GM21515 (cell line): ENCODE data around the gene BCL6.

Experiments
- ATAC-seq: cut with Tn5 transposase; IDR thresholded peaks from one replicate; pipeline ENCODE4 v1.9.1; 2021; ENCODE audit not compliant: unreplicated experiment

Gene BCL6

DNA sequence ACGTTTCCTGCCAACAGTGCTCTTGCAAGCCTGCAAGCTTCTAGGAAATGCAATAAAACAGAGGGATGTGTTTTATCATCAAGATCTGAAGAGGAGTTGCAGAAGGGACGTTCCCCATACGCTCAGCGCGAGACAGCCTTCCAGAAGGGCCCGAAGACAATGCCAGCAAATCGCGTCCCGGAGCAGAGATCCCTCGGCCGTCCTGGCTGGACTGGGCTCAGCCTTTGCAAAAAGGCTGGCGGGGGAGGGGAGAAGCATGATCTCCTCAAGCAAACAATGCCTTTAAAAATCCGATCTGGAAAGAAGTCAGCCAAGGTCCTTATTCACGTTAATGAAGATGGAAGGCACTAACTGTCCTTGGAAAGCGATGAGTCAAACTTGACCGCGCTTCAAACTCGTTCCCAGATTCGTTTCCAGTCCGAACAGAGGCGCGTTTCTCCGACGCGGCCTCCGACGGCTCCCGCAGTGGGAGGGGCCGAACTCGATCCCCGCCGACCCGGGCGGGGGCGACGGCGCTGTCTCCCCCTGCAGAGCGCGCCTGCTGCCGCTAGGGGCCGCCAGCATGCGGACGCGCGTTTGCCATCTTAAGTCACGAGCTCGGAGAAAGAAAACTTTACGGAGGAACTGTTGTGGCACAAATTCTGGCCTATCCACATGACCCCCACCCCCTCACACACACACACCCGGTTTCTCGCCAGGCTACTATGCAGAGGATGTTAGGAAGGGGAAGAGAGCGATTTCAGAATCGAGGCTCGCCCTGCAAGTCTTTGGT, 5.5 kb downstream of the BCL6 start:
- ATAC-seq, result no peak

DNA sequence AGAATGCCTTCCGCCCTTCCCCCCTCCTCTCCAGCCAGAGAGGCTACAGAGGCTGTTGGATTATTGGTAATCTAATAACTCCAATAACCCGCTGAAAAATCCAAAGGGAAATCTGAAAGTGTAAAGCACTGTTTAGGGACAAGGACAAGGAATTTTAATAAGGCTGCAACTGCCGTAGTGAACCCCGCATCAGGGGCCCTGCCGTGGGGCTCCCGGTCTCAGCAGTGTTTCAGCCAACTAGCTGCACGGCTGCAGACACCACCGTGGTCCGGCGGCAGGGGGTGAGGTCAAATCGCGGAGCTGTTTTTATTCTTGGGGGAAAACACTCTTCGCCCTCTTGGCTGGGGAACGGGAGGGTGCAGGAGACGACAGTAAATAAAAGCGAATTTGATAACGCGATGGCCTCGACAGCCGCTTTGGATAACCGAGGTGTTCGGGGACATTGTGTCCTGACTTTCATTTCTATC, 6.1 kb downstream of the BCL6 start:
- no peak for ATAC-seq

DNA sequence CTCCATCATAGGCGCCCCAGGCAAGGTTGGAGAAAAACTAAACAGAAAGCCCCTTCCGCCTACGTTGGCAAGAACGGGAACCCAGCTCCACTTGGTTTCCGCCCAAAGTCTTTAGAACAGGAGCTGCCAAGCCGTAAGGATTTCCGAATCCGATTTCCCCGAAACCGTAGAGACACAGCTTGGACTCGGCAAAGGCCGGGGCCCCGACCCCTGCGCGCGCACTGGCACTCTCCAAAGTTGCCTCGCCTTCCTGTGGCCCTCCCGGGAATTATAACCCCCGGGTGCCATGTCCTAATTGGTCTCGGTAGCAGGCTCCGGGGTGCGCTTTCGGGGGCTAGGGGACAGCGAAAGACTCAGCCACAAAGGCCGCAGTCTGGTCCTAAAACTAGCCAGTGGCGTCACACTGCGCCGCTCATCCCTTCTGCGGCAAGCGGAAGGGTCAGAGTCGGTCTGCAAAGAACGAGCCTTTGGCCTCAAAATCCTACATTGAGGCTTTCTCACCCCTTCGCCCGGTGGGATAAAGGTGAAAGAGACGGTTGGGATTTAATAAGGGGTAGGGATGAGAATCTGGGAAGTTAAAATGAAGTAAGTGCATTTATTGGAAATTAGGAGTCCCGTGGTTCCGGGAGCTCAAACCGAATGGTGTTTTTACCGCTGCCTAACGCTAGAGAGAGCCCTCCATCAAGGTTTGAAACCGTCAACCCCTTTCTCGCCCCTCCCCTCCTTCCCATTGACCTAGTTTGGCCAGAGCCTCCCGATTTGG, 6.8 kb downstream of the BCL6 start:
- ATAC-seq, result peak; percentile 69

DNA sequence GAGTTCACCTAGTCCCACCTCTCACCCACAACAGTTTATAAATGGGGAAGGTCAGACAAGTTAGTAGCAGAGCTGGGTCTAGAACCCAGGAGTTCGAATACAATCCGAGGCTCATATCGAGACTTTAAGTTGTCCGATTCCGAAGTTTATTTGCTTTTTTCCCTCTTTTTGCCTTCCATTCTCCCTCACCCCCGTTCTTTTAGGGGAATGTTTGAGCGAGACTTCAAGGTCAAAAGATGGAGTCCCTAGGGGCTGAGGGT, 7.3 kb downstream of the BCL6 start:
- no peak for ATAC-seq

DNA sequence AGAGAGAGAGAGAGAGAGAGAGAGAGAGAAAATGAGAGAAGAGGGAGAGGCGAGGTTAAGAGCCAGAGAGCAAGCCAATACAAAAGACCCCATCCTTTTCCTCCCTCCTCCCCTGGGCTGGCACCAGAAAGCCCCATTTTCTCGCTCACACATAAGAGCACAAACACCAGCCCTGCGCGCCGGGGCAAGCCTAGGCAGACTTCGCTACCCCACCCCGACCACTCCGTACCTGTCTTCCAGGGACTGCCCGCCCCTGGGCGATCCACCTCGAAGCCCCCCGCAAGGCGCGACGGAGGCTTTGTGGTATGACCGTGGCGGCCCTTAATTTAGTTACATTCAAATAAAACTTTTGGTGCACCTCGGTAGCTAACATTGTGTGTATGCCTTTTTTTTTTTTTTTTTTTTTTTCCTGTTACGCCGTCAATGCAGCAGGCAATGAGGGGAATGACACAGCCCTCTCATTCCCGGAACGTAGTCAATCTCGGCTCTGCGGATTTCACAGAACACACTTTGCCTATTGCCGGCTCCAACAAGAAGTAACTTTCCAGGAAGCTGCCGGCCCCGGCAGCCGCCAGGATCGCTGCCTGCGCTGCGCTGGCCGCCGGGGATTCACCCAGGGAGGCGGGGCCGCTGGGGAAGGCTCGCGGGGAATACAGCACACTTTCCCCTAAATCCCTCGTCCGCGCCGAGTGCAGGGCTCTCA, 7.7 kb downstream of the BCL6 start:
- ATAC-seq, result no peak

DNA sequence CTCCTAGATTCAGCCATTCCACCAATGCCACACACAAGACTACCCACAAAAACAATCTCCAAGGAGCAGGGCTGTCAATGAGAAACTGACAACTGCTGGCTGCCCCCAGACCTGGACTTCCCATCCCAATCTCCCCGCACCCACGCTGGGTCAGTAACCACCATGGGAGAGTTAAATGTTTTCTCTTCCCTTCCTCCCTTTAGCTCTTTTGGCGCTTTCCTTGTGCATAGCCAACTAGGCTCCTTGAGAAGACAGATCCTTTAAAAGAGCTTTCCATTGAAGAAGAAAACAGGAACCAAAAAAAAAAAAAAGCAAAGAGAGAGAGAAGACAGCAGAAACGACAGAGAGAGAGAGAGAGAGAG, 8.3 kb downstream of the BCL6 start:
- no peak for ATAC-seq

DNA sequence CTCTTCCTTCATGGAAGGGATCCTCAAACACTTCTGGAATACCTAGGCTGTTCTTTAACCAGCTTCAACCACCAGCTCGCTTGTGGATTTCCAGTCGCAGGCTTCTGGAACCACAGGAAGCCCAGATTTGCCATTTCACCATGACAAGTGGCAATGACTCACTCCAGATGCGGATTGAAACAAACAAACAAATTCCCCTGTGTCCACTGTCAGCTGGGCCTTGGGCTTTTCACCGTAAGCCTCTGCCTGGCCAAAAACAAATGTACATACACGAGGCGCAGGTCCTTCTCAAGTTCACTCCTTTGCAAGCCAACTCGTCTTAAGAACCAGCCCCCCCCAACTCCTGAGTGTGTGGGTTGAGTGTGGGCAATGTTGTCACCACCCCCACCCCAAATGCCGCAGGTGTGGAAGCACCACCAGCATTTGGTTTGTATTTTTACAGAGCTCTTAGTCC, 8.8 kb downstream of the BCL6 start:
- no peak for ATAC-seq

DNA sequence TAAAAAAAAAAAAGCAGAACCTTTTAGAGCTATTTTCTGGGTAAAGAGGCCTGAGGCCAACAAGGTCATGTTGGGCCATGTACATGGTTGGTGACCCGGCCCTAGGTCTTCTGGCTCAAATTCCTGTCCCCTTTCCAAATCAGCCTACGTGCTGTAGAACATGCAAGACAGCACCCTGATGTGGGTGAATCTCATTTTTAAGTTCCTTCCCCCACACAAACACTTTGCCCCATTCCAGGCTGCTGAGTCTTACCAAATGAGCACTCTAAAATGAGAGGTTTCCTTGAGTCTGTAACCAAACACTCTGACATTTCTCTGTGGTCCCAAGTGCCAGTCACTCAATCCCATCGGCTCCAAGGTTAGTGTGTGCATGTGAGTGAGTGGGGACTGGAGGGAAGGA, 9.4 kb downstream of the BCL6 start:
- ATAC-seq, result no peak

DNA sequence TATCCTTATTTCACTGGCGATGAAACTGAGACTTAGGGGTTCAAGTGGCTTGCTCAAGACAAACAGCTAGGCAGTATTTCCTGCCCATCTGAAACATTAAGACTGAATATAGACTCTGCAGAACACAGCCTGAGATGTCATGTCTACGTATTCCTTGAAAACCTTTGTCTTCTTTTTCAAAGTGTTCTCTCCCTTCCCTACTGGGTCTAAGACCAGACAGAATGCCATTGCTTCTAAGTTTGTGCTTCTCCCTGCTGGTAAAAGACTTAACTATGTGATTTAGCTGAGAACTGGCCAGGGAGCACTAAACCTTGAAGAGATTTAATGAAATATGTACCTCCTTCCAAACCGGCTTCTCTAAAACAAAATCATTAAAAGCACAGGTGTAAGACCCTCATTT, 9.9 kb downstream of the BCL6 start:
- no peak for ATAC-seq

DNA sequence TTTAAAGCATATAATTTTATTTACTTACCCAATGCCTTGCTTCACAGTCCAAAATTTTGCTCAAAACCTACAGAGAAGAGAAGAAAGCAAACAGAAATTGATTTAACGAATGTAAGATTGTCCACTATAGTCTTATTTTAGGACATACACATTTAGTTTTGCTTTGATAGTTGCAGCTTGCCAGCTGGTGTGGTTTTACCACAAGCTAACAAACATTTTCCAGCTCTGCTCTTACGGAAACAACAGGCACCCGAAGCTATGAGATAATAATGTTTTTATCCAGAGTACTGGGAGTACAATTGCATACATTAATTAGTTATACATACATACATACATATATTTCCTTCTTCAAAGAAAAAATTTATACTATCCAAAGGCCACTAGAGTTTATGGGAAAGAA, 10.4 kb downstream of the BCL6 start:
- no peak for ATAC-seq

DNA sequence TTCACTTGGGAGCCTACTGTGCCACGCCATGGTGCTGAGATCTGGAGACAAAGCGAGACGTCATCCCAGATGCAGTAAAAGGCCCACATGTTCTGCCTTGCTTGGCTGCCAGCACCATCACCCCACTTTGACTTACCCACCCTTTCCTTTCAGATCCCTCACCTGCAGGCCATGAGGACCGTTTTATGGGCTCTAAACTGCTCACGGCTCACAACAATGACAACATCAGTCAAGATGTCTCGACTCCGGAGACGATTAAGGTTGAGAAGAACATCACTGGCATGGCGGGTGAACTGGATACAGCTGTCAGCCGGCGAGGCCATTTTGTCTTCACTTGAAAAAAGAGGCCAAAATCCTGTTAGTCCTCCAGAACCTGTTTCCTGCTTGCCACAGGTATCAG, 11.9 kb downstream of the BCL6 start:
- ATAC-seq, result no peak

DNA sequence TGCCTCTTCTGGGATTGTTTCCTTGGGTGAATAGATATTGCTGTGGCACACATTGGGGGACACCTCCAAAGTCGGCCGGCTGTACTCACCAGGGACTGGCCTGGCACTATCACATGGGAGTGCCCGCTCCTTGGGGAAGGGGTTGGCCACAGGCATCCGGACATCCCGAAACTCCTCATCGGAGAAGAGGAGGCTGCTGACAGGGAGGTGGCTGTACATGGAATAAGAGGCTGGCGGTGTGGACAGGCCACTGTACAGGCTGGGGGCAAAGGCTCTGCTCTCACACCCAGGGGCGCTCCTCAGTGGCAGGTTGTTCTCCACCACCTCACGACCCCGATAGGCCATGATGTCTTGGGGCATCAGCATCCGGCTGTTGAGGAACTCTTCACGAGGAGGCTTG, 15.7 kb downstream of the BCL6 start:
- ATAC-seq, result no peak

DNA sequence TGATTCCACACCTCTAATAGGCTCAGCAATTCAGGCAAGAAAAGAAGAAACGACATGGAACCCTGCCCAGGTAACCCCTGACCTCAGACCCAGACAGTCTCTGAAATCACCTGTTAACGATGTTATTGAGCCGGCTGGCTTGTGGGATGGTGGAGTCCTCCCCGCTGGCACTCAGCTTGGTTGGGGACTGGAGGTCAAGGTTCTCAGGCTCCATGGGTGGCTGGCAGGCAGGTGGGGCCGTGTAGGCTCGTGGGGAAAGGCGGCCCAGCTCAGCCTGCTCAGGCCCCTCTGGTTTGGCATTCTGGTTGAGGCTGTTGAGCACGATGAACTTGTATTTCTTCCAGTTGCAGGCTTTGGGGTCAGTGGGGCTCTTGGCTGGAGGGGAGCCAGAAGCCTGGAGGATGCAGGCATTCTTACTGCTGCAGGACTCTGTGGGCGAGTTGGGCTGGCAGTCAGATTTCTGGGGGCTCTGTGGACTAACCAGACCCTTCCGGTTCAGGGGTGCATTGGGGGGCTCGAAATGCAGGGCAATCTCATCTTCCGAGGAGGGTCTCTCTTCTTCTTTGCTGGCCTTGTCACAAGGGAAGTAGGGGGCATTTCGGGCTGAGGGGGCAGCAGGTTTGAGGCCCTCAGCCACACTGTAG, 16.2 kb downstream of the BCL6 start:
- no peak for ATAC-seq

DNA sequence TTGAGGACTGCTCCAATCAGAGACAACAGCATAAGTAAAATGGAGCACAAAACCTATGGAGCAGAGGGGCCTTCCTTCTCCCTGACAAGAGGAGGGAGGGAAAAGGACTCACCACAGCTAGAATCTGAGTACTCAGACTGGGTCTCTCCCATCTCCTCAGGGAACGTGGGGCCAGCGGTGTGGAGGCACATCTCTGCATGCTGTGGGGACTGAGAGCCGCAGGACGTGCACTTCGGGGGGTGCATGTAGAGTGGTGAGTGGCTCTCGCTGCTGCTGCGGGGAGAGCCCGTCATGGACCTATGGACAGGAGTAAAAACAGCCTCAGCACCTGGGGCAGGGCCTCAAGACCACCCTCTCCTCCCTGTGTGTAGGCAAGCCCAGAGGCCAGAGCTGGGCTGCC, 17.0 kb downstream of the BCL6 start:
- ATAC-seq, result no peak

DNA sequence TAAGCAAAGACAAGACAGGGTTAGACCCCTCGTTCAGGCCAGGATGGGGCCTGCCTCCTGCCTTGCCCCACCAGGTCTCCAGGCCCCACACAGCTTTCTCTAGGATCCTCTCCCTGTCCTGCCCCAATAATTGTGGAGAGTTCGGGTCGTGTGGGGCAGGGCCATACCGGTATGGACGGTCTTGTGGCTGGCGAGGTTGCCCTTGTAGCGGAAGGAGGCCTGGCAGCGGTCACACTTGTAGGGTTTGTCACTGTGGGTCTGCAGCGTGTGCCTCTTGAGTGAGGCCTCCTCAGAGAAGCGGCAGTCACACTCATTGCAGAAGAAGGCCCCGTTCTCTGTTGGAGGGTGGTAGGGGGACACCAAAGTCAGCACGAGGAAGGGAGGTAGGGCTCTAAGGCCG, 18.7 kb downstream of the BCL6 start:
- no peak for ATAC-seq

DNA sequence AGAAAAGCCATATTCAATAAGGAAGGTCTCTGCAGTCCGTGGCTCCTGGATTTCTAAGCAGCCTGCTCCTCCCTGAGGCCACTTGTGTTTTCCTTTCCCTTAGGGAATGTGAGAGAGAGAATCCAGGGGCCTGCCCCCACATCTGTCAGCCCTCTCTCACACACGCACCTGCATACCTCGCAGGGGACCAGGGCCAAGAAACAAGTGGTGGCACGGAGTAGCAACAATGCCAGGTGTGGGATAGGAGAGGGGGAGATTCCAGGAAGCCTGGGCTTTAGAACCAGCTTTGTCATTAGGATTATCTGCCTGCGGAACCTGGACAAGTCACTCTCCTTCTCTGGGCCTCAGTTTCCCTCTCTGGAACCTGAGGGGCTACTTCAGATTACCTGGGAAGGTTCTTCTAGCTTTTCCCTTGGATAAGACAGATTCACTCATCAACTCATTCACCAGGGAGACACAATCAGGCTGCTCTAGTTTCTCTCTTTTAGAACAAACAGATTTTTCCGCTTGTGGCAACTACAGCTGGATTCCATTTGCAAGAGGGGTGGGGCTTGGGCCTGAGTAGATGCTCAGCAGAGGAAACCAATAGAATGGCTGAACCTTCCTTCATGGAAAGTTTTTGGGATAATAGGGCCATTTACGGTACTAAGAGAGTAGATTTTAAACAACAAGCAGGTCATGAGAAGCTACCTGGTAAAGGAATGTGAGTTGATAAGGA, 19.5 kb downstream of the BCL6 start:
- no peak for ATAC-seq

DNA sequence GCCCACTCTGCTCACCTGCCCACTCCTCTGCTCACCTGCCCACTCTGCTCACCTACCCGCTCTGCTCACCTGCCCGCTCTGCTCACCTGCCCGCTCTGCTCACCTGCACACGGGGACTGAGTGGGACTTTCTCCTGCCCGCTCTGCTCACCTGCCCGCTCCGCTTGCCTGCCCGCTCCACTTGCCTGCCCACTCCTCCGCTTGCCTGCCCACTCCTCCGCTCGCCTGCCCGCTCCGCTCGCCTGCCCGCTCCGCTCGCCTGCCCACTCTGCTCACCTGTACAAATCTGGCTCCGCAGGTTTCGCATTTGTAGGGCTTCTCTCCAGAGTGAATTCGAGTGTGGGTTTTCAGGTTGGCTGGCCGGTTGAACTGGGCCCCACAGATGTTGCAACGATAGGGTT, 20.0 kb downstream of the BCL6 start:
- no peak for ATAC-seq

DNA sequence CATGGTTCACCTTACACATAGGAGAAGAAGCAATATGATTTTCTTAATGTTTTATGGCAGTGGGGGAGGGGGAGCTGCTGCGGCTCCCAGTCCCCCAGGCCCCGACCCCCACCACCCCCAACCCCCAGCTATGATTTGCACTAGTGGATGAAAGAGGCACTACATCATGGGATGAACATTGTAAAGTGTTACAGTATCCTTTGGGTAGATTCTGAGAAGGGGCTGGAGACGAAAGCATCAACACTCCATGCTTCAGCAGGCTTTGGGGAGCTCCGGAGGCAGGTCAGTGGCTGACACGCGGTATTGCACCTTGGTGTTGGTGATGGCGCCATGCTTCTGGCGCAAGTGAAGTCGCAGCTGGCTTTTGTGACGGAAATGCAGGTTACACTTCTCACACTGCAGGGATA, 23.1 kb downstream of the BCL6 start:
- ATAC-seq, result no peak

DNA sequence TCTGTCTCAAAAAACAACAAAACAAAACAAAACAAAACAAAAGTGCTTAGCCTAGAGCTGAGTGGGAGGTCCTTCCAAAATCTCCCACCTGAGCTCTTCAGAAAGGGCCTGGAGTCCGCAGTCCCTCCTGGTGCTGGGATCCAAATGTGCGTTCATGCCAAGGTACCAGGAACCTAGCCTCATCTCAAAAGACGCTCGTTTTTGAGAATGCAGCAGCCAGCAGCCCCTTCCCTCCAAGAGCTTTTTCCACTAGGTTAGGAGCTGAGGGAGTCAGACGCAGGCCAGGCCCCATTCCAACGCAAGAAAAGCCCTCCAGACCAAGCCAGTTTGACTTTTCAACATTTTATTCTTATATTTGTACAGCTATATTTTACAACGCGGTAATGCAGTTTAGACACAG, 24.2 kb downstream of the BCL6 start:
- ATAC-seq, result no peak

DNA sequence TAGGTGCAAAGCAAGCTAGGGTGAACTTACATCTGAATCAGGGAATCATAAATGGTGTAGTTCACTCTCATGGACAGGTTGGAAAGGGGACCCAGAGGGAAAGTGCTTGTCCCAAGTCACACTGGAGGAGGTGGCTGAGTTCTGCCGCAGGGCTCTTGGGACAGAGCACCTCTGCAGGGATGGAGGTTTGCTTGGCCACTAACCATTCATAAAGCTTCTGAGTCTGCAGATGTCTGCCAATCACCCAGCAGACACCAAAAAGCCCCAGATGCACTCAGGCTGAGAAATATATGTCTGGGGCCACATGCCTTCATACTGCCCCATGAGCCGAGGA, 25.0 kb downstream of the BCL6 start:
- ATAC-seq, result no peak

DNA sequence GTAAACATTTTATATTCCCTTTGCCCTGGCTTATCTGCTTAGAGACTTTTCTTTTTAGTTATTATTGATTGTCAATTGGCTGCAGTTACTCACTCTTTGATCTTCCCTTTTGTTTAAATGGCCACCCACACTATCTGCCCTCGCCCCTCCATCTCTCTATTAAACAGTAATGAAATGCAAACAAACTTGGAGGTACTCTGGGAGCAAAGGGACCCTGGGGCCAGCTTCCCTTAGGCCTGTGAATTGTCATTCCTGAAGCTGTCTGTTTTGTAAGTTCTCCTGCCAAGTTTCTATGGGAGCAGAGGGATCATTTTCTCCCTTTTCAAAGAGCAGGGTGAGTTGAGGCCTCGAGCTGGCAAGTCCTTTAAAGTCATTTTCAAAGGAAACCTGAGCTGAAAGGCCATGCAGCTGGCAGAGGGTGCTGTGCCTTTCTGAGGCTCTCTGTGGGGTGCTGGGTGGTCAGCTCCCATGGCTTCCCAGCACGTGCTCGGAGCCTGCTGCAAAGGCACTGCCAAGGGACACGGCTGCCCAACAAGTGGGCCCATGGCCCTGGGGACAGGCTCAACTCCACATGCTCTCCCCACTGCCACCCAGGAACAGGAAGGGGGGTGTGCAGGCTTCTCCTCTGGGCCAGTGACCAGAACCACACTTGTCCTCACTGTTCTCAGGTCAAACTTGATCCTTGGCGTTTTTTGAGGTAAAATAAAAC, 25.5 kb downstream of the BCL6 start:
- no peak for ATAC-seq
